HUES64 (cell line): Measurements from ENCODE around the gene TAF11.
"Not testable (repeated sequence)": the region's sequence is repeated elsewhere in the genome, so short reads cannot be mapped to it uniquely, and the experiment has no call there.

Experiments used
- H3K27ac ChIP-seq: 2 replicates; pipeline ENCODE4 v1.7.0; 2013; ENCODE audit warnings: low read depth, low read length, inconsistent platforms
- H3K27me3 ChIP-seq: 2 replicates; pipeline ENCODE4 v1.6.1; 2013; ENCODE audit warnings: mild to moderate bottlenecking, low read length; ENCODE audit not compliant: insufficient read depth
- H3K36me3 ChIP-seq: 2 replicates; pipeline ENCODE4 v1.6.1; 2013; ENCODE audit warnings: mild to moderate bottlenecking, low read length; ENCODE audit not compliant: insufficient read depth
- H3K4me1 ChIP-seq: 2 replicates; pipeline ENCODE4 v1.6.1; 2013; ENCODE audit warnings: mild to moderate bottlenecking, low read length, moderate library complexity; ENCODE audit not compliant: insufficient read depth
- H3K4me3 ChIP-seq: 2 replicates; pipeline ENCODE4 v1.5.1; 2013; ENCODE audit warnings: mild to moderate bottlenecking, low read length, moderate library complexity
- H3K9ac ChIP-seq: 2 replicates; pipeline ENCODE4 v1.6.1; 2013; ENCODE audit warnings: mild to moderate bottlenecking, low read depth, low read length
- H3K9me3 ChIP-seq: 2 replicates; pipeline ENCODE4 v1.6.1; 2013; ENCODE audit warnings: low read depth, low read length; ENCODE audit not compliant: insufficient read depth
- WGBS: fragments of 150-250, 120-280 bp; methylation state at CpG from one replicate; pipeline ENCODE4 v1.1.7; 2013; ENCODE audit warnings: missing lambda C conversion rate; 5-methylcytosine and 5-hydroxymethylcytosine counted together

Gene TAF11

DNA sequence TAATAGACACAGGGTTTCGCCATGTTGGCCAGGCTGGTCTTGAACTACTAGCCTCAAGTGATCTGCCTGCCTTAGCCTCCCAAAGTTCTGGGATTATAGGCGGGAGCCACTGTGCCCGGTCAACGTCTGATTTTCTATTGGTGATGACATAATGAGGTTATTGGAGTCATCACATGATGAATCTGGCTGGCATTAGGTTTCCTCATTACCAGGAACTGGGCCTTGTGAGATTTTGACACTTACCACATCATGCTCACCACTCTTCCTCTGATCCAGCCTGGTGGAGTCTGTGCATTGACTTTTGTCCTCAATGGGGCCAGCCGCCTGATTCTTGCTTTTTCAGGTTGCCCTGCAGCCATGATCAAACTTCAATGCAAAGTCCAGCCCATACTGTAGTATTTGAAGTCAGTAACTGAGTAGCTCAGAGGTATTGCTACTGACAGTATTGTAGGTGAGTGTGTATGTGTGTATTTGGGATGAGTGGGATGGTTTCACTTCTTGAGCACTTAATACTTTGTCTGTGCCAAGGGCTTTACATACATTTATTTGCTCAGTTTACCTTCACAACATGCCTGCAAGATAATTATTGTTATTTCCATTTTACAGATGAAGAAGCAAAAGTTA lies 17.3 kb upstream of the TAF11 start:
- Histone ChIP-seq H3K9me3 (no peaks in the 10 kb centered on the region), H3K27ac (no peak overlapping the region), H3K4me3 (no peak overlapping the region), H3K36me3 (no peaks in the 10 kb centered on the region), H3K4me1 (no peaks in the 10 kb centered on the region), H3K27me3 (no peaks in the 10 kb centered on the region), H3K9ac (no peak overlapping the region)
- 98% methylated on average over 5 of the region's 5 CpGs for WGBS

DNA sequence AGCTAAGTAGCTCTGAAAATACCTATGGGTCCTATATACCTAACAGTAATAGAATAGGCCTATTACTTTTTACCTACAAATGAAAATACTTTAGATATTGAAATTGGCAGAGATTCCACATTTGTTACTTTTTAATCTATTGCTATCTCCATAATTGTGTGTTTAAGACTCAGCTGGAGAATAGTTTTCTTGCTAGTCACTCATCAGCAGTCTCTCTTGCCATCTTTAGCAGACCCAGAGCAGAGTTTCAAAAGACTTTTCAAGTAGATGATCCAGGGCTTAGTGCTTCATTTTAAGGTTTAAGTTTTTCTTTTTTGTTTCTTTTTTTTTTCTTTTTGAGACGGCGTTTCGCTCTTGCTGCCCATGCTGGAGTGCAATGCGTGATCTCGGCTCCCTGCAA lies 14.1 kb upstream of the TAF11 start:
- Histone ChIP-seq H3K27me3 (no peaks in the 10 kb centered on the region), H3K4me1 (no peaks in the 10 kb centered on the region), H3K36me3 (no peaks in the 10 kb centered on the region), H3K27ac (no peak overlapping the region), H3K4me3 (no peak overlapping the region), H3K9me3 (no peaks in the 10 kb centered on the region), H3K9ac (no peak overlapping the region)
- WGBS: 95% methylated on average over 5 of the region's 5 CpGs

DNA sequence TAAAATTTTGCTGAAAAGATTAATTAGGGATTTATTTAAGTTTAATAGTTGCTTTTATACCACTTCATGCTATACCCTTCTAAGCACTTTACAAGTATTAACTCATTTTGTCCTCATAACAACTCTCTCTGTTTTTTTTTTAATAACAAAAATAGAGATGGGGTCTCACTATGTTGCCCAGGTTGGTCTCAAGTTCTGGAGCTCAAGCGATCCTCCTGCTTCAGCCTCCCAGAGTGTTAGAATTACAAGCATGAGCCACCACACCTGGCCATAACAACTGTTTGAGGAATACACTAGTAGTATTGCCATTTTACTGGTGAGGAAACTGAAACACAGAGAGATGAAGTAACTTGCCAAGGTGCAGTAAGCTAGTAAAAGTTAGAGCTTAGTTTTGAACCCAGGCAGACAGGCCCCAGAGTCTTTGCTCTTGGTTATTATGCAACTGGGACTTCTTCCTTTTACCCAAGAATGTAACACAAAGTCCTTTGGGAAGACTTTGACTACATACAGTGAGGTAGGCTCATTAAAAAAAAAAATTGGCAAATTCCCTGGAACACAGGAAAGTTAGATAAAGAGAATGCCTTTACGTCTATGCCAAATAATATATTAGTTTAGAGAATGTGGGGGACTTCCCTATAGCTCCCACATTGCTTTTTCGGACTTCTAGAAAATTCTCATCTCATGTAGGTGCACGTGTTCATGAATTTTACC lies 12.6 kb upstream of the TAF11 start:
- H3K4me1 ChIP-seq: no peaks in the 10 kb centered on the region
- no peaks in the 10 kb centered on the region for H3K36me3 ChIP-seq

DNA sequence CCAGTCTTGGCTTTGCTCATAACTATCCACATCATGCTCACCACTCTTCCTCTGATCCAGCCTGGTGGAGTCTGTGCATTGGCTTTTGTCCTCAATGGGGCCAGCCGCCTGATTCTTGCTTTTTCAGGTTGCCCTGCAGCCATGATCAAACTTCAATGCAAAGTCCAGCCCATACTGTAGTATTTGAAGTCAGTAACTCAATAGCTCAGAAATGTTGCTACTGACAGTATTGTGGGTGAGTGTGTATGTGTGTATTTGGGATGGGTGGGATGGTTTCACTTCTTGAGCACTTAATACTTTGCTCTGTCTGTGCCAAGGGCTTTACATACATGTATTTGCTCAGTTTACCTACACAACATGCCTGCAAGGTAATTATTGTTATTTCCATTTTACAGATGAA lies 11.9 kb upstream of the TAF11 start:
- not testable (repeated sequence) for H3K4me3 ChIP-seq, H3K27ac ChIP-seq, H3K9me3 ChIP-seq, H3K4me1 ChIP-seq, H3K36me3 ChIP-seq, H3K9ac ChIP-seq, H3K27me3 ChIP-seq
- 88% methylated on average over 1 of the region's 1 CpG for WGBS

More for the DNA sequence above, 12.6 kb upstream of the TAF11 start:
- Histone ChIP-seq H3K9me3 (no peaks in the 10 kb centered on the region), H3K27ac (no peak overlapping the region), H3K4me3 (no peak overlapping the region), H3K27me3 (no peaks in the 10 kb centered on the region), H3K9ac (no peak overlapping the region)
- WGBS: 92% methylated on average over 4 of the region's 4 CpGs

DNA sequence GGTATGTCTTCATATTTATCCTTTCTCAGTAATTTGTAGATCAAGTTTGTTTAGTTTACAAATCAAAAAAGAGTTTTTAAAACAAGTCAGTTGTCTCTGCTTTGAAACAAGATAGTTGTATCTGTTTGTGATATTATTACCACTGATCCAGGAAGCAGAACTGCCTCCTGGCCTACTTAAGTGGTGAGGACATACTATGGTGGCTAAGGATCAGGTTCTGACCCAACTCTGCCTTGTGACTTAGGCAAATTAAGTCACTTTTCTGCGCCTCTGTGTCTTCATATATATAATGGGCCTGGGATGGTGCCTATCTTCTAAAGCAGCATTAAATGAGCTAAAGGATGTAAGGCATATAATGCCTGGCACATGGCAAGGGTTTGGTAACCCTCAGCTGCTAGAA lies 9.9 kb upstream of the TAF11 start:
- H3K27ac ChIP-seq: no peak overlapping the region
- no peaks in the 10 kb centered on the region for H3K9me3 ChIP-seq

DNA sequence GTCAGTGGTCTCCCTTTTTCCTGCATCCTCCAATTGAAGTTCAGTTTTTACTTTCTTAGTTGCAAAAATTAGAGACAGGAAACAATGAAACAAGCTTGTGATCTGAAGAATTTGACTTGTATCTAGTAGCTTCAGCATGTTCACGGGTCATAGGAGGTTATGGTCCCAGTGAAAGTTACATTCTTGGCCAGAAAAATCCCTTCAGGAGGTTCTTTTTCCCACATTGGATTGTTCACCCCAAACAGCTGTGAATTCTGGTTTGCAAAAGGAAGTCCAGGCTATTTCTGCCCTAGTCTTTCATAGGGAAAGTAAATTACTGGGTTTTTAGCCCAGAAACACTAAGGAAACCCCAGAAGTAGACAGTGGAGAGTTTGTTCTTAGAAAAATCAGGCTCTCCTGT lies 9.3 kb upstream of the TAF11 start:
- WGBS: 89% methylated on average over 1 of the region's 1 CpG

More for the DNA sequence above, 9.9 kb upstream of the TAF11 start:
- 97% methylated on average over 1 of the region's 1 CpG for WGBS
- Histone ChIP-seq H3K9ac (no peak overlapping the region), H3K36me3 (no peaks in the 10 kb centered on the region), H3K4me3 (no peak overlapping the region), H3K27me3 (no peaks in the 10 kb centered on the region), H3K4me1 (no peaks in the 10 kb centered on the region; the same call in 1 of the 2 replicates)

DNA sequence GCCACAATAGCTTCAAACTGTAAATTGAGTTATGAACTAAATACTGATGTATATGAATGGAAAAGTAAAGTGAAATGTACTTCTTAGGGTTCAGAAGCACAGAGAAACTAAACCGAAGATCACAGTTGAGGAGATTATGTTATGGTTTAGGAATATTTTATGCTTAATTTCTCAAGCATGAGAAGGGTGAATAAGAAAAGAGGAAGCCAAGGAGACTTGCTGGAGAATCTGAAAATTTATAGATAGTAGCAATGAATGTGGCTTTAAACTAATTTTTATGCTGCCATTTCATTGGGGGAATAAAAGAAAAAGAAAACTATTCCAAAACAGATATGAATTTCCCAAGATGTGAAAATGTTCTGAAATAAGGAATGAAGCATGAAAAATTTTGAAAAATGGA lies 6.9 kb upstream of the TAF11 start:
- Histone ChIP-seq H3K27ac (no peak overlapping the region), H3K4me3 (no peak overlapping the region), H3K9me3 (no peaks in the 10 kb centered on the region), H3K9ac (no peak overlapping the region), H3K4me1 (no peaks in the 10 kb centered on the region; the same call in none of the 2 replicates), H3K36me3 (no peaks in the 10 kb centered on the region), H3K27me3 (no peaks in the 10 kb centered on the region)
- WGBS: 91% methylated on average over 1 of the region's 1 CpG

More for the DNA sequence above, 9.3 kb upstream of the TAF11 start:
- no peaks in the 10 kb centered on the region for H3K36me3 ChIP-seq
- H3K27me3 ChIP-seq: no peaks in the 10 kb centered on the region
- no peaks in the 10 kb centered on the region; the same call in 1 of the 2 replicates for H3K4me1 ChIP-seq
- no peak overlapping the region for H3K4me3 ChIP-seq
- H3K27ac ChIP-seq: no peak overlapping the region
- no peak overlapping the region for H3K9ac ChIP-seq
- H3K9me3 ChIP-seq: no peaks in the 10 kb centered on the region

DNA sequence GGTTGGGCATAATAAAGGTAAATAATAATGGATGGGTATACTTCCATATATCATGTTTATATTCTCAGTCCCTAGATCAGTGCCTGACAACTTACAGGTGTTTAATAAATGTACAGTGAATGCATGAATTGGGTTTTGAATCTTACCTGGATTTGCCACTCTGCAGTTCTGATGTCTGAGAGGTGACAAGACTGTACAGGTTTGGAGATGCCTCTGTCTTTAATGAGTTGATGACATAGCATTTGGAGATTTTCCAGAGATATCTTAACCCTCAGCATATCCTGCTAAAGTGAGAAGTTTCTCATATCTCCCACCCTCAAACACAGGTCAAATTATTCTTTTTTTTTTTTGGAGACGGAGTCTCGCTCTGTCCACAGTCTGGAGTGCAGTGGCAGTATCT lies 3.5 kb upstream of the TAF11 start:
- H3K4me1 ChIP-seq: peaks cover 2% of the 10 kb centered on the region
- H3K36me3 ChIP-seq: no peaks in the 10 kb centered on the region
- no peaks in the 10 kb centered on the region for H3K27me3 ChIP-seq
- H3K9ac ChIP-seq: no peak overlapping the region
- H3K27ac ChIP-seq: no peak overlapping the region
- WGBS: 90% methylated on average over 2 of the region's 2 CpGs
- no peak overlapping the region for H3K4me3 ChIP-seq
- no peaks in the 10 kb centered on the region for H3K9me3 ChIP-seq

DNA sequence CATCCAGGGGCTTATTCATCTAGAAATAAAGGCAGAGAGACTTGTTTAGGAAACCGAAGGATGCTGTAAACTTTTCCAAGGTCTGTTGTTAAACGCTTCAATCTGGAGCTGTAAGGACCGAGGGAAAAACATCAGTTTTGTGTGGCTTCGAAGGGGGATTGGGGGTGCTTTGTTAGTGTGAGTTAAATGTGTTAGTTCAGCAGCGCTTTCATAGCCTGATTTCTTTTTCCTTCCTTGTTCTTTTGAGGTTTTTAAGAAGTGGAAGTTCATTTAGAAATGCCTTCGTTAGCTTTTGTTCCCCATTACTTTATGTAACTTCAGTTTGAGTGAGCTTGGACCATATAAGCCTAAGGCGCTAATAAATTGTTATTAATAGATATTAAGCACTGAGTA lies 2.7 kb upstream of the TAF11 start:
- peaks cover 2% of the 10 kb centered on the region for H3K4me1 ChIP-seq
- H3K27me3 ChIP-seq: no peaks in the 10 kb centered on the region
- 75% methylated on average over 5 of the region's 7 CpGs for WGBS
- no peak overlapping the region for H3K27ac ChIP-seq
- peak overlapping the region; percentile 75 for H3K4me3 ChIP-seq
- no peaks in the 10 kb centered on the region for H3K36me3 ChIP-seq
- 0 out of 2 replicates have a peak overlapping the region, but pooled peaks have one; percentile 72 for H3K9ac ChIP-seq
- H3K9me3 ChIP-seq: no peaks in the 10 kb centered on the region

DNA sequence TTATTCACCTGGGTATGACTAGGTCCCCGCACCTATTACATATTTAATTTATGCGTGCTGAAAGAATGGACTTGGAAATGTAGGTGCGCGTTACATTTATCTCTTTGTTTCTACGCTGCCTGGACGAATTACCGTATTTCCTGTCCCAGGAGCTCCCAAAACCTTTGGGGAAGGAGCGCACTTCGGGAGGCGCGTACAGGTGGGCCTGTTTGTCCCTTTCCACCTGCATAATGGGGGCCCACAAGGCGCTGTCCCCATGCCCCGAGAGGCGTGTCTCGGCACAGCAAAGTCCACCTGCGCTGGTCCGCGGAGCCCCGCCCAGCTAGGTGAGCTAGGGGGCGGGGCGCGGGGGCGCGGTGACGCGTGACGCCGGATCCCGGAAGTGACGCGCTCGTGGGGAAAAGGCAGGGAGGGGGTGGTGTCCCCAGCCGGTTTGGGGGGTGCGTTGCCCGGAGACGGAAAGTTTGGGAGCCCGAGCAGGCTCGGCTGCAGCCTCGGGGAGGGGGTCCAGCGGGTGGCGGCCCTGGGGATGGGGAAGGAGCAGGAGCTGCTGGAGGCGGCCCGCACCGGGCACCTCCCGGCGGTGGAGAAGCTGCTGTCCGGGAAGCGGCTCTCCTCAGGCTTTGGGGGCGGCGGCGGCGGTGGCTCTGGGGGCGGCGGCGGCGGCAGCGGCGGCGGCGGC lies 1.2 kb upstream of the TAF11 start, which contains the start of gene ANKS1A:
TSS of gene ANKS1A (plus strand) at position 382 of the 682 bp plus-strand sequence. CDS start at position 530, 148 bp downstream.
- Histone ChIP-seq H3K9me3 (no peaks in the 10 kb centered on the region), H3K4me1 (peaks cover 2% of the 10 kb centered on the region; the same call in 1 of the 2 replicates), H3K4me3 (peak within 1 kb of the TSS; percentile 75), H3K36me3 (peaks cover 15% of the 10 kb centered on the region), H3K9ac (peak within 1 kb of the TSS; percentile 75), H3K27me3 (no peaks in the 10 kb centered on the region), H3K27ac (peak within 1 kb of the TSS; percentile 83)
- WGBS: under 1% methylated on average over 59 of the region's 60 CpGs

DNA sequence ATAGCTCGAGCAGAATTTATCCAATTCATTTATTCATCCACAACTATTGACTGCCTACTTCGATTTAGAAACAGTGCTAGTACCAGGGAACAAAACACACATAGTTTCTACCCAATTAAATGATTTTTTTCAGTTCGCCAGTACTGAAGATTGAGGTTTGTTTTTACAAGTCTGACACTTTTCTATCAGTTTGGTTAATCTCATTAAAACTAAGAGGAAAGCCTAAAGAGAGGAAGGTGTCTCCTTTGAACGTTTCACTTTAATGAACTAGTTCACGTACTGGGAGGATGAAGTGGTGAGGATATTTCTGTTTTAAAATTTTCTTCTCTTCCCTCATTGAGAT lies 643 bp upstream of the TAF11 start:
- peaks cover 20% of the 10 kb centered on the region for H3K36me3 ChIP-seq
- peak overlapping the region; percentile 83 for H3K27ac ChIP-seq
- no peaks in the 10 kb centered on the region for H3K27me3 ChIP-seq
- under 1% methylated on average over 4 of the region's 5 CpGs for WGBS
- H3K4me3 ChIP-seq: peak overlapping the region; percentile 75
- H3K9ac ChIP-seq: peak overlapping the region; percentile 75
- no peaks in the 10 kb centered on the region for H3K9me3 ChIP-seq
- peaks cover 2% of the 10 kb centered on the region; the same call in 1 of the 2 replicates for H3K4me1 ChIP-seq
